Astrocyte of the hippocampus (primary cell): ENCODE results near the gene COMMD2.

Source experiments
- DNase-seq: peaks from one replicate; pipeline ENCODE4 v3.0.0; 2011; ENCODE audit warnings: low read depth, low spot score

Gene COMMD2

DNA sequence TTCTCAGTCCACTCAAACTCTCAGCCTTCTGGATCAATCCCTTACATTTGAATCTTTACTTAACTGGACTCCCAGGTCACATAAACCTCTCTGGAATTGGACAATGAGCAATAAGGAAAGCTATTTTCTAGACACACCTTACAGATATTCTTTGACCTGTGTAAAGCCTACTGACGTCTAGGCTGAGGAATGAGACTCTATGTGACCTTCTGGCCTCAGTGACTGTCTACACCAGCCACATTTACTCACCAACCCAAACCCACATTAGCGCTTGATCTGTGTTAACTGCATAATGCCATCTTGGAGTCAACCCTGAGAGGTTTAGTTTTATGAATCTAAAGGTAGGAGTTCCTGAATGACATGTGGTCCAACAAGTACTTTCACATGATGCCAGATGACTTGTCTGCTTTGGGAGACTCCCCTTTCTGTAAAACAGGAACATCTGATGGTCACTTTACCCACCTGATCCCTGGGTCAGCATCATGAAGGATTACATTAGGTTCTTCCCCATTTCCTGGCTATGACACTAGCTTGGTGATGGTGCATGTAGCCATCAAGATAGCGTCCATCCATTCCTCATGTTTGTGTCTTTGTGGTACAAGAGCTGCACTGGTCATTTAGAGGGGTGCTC is 11.4 kb upstream of the COMMD2 start:
- no peak for DNase-seq

DNA sequence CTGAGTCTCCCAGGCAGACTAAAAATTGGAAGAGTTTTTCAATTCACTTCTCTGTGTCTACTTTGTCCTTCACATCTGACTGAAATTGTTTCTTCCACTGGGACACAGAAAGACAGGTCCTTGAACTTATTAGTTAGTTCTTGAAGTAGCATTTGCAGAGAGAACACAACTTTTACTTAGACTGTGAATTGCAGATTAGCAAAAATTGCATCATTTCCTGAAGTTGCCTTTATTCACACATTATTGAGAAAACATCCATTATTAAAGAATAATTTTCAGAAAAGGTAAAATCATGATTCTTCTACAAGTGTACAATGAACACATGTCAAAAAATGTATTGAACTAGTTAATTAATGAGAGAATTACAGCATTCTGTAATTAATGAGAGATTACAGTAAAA is 1.4 kb upstream of the COMMD2 start:
- no peak for DNase-seq

DNA sequence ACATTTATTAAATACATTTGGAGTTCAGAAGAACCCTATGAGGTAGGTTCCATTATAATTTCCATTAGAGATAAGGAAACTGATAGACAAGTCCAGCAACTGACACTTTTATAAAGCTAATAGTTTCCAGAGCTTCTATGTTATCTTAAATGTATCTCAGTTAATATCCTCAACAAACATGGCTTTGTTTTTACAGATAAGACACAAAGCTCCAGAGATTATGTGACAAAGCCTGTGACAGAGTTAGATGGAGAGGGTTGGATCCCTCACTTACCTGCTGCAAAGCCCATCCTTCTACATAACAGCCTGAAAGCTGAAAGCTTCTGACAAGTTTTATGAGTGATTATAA is 473 bp upstream of the COMMD2 start:
- DNase-seq: no peak

GRCh38 chr3:149751551-149751950 is 738 bp downstream of the COMMD2 start:
- no peak for DNase-seq

DNA sequence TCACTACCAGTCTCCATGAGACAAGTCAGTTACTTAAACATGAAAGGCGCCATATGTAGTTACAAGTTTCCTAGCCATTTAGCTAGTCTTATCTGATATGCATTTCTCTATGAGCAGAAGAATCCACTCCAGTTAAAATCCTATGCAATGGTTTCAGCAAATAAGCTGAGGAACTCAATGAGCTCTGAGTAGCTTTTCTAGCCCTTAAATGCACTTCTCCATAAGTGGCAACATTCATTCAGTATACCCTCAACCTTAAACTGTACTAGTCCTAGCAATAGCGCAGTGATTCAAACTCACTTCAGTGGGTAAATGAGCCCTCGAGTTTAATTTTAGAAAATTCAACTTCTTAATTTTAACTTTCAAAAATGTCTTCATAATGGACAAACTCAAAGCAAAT is 7.7 kb downstream of the COMMD2 start:
- DNase-seq: no peak

- DNase-seq: no peak
Measured at GRCh38 chr3:149744151-149744550, 8.1 kb downstream of the COMMD2 start.

DNA sequence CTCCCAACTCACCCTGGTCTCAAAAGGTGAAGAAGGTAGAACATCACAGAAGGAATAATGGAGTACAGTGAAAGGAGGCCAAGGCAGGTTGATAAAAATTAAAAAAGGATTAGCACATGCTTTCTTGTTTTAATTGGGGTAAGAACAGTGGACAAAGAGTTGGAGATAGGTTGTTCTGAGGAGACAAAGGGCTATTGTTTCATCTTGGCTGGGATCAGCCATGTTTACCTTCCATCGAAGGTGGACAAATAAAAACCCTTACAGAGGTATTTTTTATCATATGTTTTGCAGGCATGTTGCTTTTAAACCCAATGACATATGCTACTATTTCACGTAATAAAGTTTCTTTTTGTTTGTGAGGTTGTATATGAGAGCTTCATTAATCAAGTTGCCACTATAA is 12.9 kb downstream of the COMMD2 start:
- DNase-seq: no peak

DNA sequence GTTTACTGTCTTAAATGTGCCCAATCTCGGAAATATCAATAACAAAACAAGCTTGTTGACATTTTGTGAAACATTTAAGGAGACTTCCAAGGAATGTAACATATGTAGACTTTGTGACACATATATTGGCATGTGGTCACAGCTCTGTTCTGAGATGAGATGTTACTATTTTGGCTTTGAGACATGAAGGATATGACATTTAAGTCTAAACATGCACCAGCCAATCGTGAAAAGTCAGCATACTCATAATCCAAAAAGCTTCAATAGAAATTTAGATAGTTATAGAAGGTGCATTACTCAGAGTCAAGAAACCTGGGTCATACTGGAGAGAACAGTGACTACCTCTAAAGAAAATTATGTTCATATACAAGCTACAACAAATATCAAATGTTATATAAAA is 13.4 kb downstream of the COMMD2 start:
- no peak for DNase-seq

GRCh38 chr3:149736953-149737205 is 15.4 kb downstream of the COMMD2 start:
- no peak for DNase-seq

DNA sequence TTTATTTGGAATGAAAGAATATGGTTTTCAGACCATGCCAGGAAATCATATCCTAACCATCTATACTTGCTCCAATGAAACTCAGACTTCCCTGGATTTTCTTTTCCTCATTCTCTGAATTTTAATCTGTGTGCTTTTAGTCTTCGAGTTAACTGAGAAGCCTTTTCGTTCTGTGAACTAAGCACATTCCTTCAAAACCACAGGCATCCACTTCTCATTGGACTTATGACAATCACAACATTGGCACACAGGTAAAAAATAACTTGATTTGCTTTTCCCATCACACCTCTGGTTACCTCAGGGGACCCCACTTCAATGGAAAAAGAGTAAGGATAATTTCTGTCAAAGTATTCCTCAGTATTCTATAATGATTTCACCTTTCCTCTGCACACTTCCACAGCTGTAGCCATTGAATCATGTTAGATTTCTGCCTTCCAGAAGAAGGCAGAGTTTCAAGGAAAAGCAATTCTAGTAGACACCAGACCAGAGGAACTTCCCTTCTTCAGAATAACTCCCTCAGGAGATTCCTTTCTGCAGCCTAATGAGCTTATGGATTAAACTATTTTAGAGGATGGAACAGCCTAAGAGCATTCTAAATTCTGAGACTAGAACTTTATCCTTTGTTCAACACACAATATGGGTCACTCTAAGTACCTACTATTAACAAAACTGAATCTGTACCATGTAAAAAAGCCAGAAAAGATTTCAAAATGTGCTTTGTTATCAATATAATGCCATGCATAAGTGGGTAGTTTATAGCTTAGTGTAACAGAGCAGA is 15.9 kb downstream of the COMMD2 start:
- DNase-seq: peak; percentile 88

DNA sequence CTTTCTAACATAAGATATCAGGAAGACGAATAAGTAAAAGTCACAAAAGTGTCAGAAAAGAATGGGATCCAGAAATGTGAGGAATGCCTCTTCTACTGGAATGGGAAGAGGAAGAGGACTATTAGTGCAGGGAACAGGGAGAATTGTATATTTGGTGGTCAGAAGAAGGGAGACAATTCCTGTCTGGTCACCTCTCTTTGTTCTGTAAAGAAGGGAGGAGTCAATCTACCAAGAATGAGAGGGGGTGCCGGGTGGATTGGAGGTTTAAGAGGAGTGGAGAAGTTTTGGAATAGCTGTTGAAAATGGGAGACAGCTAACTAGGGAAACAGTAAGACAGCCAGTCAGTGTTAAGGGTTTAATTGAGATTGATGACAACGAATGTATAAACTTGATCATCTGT is 20.1 kb downstream of the COMMD2 start:
- no peak for DNase-seq

DNA sequence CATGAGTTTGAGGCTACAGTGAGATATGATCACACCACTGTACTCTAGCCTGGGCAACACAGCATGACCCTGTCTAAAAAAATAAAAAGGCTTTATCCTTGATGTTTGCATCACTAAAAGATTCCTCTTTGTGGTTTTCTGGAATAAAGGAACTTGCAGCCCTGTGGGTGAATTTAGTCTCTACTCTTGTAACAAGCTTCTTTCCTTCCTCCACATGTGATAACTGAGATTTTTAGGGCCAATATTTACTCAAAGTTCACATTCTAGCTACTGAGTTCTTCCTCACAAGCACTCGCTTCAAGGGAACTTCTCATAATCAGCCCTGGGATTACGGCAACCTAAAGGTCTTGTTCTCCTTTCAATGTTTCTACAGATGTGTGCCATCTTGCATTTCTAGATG is 24.6 kb downstream of the COMMD2 start:
- DNase-seq: no peak

- DNase-seq: peak; percentile 46
Measured at GRCh38 chr3:149726716-149727407, 25.4 kb downstream of the COMMD2 start.

GRCh38 chr3:149723781-149724180 is 28.5 kb downstream of the COMMD2 start:
- DNase-seq: no peak

DNA sequence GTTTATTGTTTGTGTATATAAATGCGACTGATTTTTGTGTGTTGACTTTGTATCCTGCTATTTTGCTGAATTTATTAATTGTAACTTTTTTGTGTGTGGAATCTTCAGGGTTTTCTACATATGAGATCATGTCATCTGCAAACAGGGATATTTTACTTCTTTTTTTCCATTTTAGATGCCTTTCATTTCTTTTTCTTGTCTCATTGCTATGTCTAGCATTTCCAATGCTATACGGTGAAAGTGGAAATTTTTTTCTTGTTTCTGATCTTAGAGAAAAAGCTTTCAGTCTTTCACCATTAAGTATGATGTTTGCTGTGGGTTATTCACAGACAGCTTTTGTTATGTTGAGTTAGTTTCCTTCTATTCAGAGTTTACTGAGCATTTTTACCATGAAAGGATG is 31.4 kb downstream of the COMMD2 start:
- DNase-seq: no peak

GRCh38 chr3:149717391-149718056 is 34.8 kb downstream of the COMMD2 start:
- DNase-seq: peak; percentile 80

GRCh38 chr3:149716984-149717383 is 35.3 kb downstream of the COMMD2 start:
- no peak for DNase-seq

DNA sequence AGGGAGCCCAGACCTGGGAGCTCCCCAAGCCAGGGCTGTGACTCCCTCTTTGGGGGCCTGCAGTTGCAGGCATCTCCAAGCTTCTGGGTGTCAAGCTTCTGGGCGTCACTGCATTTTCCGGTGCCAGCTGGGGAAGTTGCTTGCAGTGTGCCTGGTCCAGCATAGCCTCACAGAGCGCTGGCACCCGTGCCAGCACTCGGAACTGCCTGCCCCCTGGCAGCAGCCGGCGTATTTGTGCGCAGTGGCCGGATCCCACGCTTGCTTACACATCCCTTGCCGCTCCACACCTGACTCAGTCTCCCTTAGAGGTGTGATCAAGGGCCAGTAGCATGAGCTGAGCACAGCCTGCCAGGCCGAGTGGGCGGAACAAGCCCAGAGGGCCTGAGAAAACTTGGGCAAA is 37.0 kb downstream of the COMMD2 start:
- DNase-seq: no peak

GRCh38 chr3:149713730-149714654 is 38.3 kb downstream of the COMMD2 start:
- no peak for DNase-seq

DNA sequence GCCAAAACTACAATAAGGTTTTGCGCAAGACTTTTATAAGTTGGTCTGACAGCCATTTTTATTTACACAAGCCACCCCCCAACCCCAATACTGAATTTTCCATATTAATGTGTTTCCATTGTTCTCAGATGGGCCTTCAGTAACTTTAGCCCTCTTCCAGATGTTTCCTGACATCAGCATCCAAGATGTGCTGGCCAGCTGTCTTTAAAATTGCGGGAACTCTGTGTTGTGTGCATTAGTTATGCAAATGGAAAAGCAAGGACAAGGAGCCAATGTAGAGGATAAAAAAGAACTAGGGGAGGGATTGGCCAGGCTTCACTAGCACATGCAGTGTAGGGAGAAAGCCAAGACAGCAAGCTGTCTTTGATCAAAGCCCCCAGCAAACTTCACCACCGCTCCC is 45.4 kb downstream of the COMMD2 start:
- DNase-seq: no peak

DNA sequence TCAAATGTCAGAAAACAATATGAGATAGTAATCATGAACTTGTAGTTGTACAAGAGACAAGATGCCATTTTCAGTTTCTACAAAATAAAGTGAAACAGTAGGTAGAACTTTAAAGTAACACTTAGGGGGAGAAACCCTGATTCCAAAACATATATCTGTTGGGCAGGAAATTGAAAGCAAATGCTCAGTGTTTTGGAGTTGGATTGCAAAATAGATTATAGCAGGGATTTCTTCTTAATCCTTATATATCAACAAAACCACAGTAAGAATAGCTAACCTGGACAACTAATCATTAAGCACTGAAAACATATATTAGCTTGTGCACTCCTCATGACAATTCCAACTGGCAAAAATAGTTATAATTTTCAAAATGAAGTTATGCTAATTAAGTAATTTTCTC is 46.9 kb downstream of the COMMD2 start:
- DNase-seq: no peak

DNA sequence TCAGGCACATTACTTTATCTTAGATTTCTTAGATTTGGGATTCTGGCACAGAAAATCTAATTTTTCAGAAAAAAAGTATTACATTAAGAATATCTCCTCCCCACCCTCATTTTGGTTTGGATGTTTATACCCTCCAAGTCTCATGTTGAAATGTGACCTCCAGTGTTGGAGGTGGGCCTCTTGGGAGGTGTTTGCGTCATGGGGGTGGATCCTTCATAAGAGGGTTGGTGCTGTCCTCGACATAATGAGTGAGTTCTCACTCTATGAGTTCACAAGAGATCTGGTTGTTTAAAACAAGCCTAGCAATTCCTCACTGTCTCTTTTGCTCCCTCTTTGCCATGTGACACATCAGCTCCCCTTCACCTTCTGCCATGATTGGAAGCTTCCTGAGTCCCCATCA is 48.8 kb downstream of the COMMD2 start:
- no peak for DNase-seq
